Activated T-cell treated with anti-CD3 and anti-CD28 coated beads, Interleukin-2, amount 50 U/mL, for 4 hours (primary cell): ENCODE data around the gene DNAAF9. TPM values are rescaled to one million over a fixed set of nuclear protein-coding genes. Genes with fewer than 3 reads are reported as not detected.
"Not testable (repeated sequence)": the region's sequence is repeated elsewhere in the genome, so short reads cannot be mapped to it uniquely, and the experiment has no call there.

Source experiments
- ATAC-seq, 2 donors: fragments of 200-7000 bp; cut with Tn5 transposase; one replicate each; pipeline ENCODE4 v1.10.0; 2021
- DNase-seq: peaks from one replicate; pipeline ENCODE4 v3.0.0-alpha.2; 2020
- H3K27me3 Mint-ChIP-seq: one replicate; pipeline ENCODE4 v1.8.0; 2021; ENCODE audit warnings: low read depth, mixed read lengths
- H3K36me3 Mint-ChIP-seq: one replicate; pipeline ENCODE4 v1.8.0; 2022; ENCODE audit warnings: mixed read lengths; ENCODE audit not compliant: insufficient read depth
- H3K4me1 Mint-ChIP-seq: one replicate; pipeline ENCODE4 v1.8.0; 2021; ENCODE audit warnings: low read depth, mixed read lengths
- H3K4me3 Mint-ChIP-seq: one replicate; pipeline ENCODE4 v1.8.0; 2021; ENCODE audit warnings: mild to moderate bottlenecking, moderate library complexity, mixed read lengths
- H3K9me3 Mint-ChIP-seq: one replicate; pipeline ENCODE4 v1.8.0; 2021; ENCODE audit warnings: mixed read lengths
- total RNA-seq, 3 donors: library from RNA; stranded (reverse); gene quantifications; one replicate each; pipeline ENCODE4 v1.2.1, GENCODE V29; 2021

The DNAAF9 gene
- 1 to 10 TPM in 1 of 3 donors, under 1 TPM in 2; 0.78 to 1.1 (median 0.79) TPM for total RNA-seq

DNA sequence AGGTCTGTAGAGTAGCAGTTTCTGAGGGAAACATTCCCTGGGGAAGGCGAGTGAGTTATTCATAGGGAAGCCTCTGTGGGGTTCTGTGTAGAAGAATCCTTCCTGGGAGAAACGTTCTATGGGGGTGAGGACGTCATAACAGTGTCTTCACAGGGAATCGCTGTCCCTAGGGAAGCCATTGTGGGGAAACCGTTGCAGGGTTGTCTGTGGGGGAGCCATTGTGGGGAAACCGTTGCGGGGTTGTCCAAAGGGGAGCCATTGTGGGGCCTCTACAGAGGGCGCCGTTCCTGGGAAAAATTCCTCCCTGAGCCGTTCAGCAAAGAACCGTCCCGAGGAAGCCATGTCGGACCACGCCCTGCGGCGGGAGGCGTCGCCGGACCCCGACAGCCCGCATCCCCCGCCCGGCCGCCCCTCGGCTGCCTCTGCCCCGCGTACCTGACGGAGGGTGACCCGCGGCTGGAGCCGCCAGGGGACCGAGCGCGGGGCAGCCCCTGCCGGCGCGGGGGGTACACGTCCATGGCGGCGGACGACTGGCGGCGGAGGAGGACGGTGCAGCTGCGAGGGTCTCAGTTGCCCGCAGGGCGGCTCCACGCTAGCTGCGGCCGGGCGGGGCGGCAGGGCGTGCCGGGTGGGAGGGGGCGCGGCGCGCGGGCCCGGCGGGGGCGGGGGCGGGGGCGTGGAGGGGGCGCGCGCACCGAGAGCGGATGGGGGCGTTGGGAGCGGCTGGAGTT, at the start of gene DNAAF9:
Gene DNAAF9 (minus strand): TSS at position 630 of the 731 bp plus-strand sequence. CDS start 112 bp downstream, at position 518.
- no peaks in the 10 kb centered on the region for H3K36me3 Mint-ChIP-seq
- ATAC-seq (peak; percentile 65 to 66), DNase-seq (peak; percentile 41)
- peaks cover 33% of the 10 kb centered on the region for H3K4me1 Mint-ChIP-seq
- no peaks in the 10 kb centered on the region for H3K9me3 Mint-ChIP-seq
- no peaks in the 10 kb centered on the region for H3K27me3 Mint-ChIP-seq
- peak within 1 kb of the TSS; percentile 95 for H3K4me3 Mint-ChIP-seq

DNA sequence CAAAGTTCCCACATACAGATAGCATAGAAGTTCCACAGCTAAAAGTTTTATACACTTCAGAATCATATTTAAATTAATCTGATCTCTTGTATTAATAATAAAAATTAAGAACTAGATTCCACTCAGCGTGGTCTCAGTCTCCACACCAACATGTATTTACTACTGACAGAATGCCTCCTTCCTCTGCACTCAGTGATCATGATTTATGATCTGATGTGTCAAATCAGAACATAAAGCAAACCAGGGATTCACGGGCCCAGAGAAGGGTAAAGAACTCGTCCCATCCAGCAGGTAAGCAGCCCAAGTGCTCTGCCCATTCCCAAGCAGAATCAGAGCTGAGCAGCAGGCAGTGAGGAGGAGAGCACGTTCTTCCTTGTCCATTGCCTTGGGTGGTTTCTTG, 49.2 kb upstream of the DNAAF9 start:
- DNase-seq (no peak), ATAC-seq (no peak)
- H3K9me3 Mint-ChIP-seq: no peaks in the 10 kb centered on the region
- no peaks in the 10 kb centered on the region for H3K36me3 Mint-ChIP-seq
- no peaks in the 10 kb centered on the region for H3K4me1 Mint-ChIP-seq
- H3K27me3 Mint-ChIP-seq: peaks cover 6% of the 10 kb centered on the region
- no peak overlapping the region for H3K4me3 Mint-ChIP-seq

DNA sequence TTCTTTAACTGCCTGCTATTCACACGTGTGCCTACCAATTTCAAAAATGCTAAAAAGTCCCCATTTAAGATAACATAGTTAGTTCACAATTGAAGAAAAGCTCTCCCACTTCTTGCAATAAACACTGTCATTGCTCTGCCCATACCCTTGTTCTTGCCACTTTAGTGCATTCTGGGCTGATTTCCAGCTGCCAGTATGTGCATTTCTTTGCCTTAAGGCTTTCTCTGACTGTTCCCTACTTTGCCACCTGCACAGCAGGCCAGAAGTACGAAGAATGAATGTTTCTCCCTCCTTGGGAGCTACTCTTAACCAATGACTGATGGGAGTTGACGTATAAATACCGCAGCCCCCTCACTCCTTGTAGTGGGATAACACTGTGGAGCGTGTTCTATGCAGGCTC, 47.4 kb upstream of the DNAAF9 start:
- no peak overlapping the region for H3K4me3 Mint-ChIP-seq
- peaks cover 9% of the 10 kb centered on the region for H3K27me3 Mint-ChIP-seq
- ATAC-seq (no peak), DNase-seq (no peak)
- H3K36me3 Mint-ChIP-seq: no peaks in the 10 kb centered on the region
- H3K9me3 Mint-ChIP-seq: no peaks in the 10 kb centered on the region
- H3K4me1 Mint-ChIP-seq: no peaks in the 10 kb centered on the region

DNA sequence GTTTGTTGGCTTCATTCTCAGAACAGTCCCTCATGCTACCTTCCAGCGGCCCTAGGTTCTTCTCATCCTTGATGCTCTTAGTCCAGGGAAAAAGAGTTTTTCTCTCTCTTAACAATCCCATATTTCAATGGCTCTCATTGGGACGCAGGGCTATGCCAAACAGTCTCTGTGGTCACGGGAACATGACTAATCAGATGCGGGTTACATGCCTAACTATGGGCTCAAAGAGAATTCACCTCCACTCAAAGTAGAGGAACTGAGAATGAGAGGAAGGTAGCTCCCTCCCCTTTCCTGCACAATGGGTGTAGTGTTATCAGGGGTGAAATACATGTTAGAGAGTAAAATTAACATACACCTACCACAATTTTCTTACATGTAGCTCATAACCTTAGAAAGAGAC, 45.2 kb upstream of the DNAAF9 start:
- no peak for DNase-seq
- Mint-ChIP-seq H3K4me3 (no peak overlapping the region), H3K36me3 (no peaks in the 10 kb centered on the region), H3K4me1 (no peaks in the 10 kb centered on the region), H3K9me3 (no peaks in the 10 kb centered on the region), H3K27me3 (peaks cover 5% of the 10 kb centered on the region)
- no peak for ATAC-seq

DNA sequence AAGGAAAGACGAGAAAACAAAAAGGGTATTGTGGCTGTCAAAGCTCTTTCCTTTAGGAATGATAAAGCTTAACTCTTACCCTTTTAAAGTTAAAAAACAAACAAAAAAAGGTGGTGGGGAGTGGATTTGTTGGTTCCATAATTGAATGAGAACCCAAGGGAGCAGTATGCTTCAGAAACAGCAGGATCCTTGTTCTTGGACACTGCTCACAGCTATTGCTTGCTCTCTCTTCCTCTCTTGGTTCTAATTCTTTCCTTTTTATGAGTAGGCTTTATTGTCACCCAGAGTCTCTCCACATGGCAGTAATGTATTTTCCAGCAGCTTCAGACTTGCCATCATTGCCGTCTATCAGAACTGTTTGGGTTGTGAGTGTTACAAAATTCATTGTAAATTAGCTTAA, 44.7 kb upstream of the DNAAF9 start:
- H3K27me3 Mint-ChIP-seq: peaks cover 5% of the 10 kb centered on the region
- H3K4me1 Mint-ChIP-seq: no peaks in the 10 kb centered on the region
- no peaks in the 10 kb centered on the region for H3K36me3 Mint-ChIP-seq
- ATAC-seq (no peak), DNase-seq (no peak)
- no peaks in the 10 kb centered on the region for H3K9me3 Mint-ChIP-seq
- H3K4me3 Mint-ChIP-seq: no peak overlapping the region

DNA sequence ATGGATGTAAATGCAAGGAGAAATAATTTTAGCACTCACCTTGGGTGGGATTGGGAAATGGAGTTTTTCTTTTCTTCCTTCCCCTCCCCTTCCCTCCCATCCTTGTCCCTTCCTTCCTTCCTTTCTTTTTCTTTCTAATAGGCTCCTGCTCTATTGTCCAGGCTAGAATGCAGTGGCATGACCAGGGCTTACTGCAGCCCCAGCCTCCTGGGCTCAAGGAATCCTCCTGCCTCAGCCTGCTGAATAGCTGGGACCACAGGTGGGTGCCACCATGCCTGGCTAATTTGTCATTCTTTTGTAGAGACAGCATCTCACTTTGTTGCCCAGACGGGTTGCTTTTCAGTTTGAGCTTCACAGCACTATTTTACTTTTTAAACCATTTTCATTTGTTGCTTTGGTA, 41.9 kb upstream of the DNAAF9 start:
- no peak for DNase-seq
- Mint-ChIP-seq H3K36me3 (no peaks in the 10 kb centered on the region), H3K9me3 (no peaks in the 10 kb centered on the region), H3K4me3 (no peak overlapping the region), H3K27me3 (peaks cover 5% of the 10 kb centered on the region), H3K4me1 (no peaks in the 10 kb centered on the region)
- no peak for ATAC-seq

DNA sequence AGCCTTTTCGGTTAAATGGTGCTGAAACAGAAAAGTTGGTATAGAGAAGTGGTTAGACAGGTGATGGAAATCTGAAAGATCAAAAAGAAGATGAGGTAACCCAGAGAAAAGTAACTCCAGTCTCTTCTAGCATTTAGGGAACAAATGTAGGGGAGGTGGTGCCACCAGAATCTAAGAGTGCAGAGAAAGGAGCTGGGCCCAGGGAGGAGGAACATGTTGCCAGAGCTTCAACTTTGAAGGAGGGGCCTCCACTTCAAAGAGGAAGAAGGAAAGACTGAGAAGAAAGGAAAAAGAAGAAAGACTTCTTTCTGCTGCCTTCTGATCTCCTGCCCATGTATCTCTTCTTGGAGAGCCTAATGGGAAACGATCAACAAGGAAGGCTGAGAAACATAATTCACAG, 39.9 kb upstream of the DNAAF9 start:
- Mint-ChIP-seq H3K9me3 (no peaks in the 10 kb centered on the region), H3K4me3 (no peak overlapping the region), H3K27me3 (peaks cover 5% of the 10 kb centered on the region), H3K36me3 (no peaks in the 10 kb centered on the region), H3K4me1 (no peaks in the 10 kb centered on the region)
- ATAC-seq (no peak), DNase-seq (no peak)

DNA sequence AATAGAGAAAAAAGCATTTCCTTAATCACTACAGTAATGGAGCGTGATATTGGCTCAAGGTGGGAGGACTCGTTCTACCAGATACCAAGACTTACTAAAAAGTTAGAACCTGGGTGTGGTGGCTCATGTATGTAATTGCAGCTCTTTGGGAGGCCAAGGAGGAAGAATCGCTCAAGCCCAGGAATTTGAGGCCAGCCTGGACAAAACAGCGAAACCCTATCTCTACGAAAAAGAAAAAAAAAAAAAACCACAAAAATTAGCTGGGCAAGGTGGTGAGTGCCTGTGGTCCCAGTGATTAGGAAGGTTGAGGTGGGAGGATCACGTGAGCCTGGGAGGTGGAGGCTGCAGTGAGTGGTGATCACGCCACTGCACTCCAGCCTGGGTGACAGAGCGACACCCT, 39.3 kb upstream of the DNAAF9 start:
- no peaks in the 10 kb centered on the region for H3K4me1 Mint-ChIP-seq
- DNase-seq (no peak), ATAC-seq (no peak)
- peaks cover 5% of the 10 kb centered on the region for H3K27me3 Mint-ChIP-seq
- H3K4me3 Mint-ChIP-seq: no peak overlapping the region
- no peaks in the 10 kb centered on the region for H3K36me3 Mint-ChIP-seq
- H3K9me3 Mint-ChIP-seq: no peaks in the 10 kb centered on the region

DNA sequence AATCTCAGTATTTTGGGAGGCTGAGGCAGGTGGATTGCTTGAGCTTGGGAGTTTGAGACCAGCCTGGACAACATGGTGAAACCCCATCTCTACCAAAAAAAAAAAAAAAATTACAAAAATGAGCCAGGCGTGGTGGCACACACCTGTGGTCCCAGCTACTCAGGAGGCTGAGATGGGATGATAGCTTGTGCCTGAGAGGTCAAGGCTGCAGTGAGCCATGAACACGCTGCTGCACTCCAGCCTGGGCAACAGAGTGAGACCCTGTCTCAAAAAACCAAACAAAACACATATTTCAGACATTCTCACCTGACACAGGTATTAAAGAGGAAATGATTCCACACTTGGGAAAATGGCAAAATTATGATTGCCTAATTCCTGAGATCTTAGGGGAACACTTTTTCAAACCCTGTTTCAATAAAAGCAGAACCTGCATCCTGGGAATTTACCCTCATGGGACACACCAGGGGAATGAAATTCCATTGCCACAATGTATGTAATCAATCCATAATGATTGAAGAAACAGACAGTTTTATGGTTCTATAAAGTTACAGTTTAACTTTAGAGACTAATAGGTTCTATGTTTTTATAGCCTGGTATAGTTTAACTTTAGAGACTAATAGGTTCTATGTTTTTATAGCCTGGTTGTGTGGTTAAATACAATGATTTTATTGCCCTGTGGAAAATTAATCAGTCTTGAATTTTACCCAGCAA, 29.6 kb upstream of the DNAAF9 start:
- Mint-ChIP-seq H3K4me1 (no peaks in the 10 kb centered on the region), H3K9me3 (no peaks in the 10 kb centered on the region), H3K4me3 (no peak overlapping the region), H3K27me3 (peaks cover 9% of the 10 kb centered on the region), H3K36me3 (no peaks in the 10 kb centered on the region)
- no peak for ATAC-seq
- no peak for DNase-seq

DNA sequence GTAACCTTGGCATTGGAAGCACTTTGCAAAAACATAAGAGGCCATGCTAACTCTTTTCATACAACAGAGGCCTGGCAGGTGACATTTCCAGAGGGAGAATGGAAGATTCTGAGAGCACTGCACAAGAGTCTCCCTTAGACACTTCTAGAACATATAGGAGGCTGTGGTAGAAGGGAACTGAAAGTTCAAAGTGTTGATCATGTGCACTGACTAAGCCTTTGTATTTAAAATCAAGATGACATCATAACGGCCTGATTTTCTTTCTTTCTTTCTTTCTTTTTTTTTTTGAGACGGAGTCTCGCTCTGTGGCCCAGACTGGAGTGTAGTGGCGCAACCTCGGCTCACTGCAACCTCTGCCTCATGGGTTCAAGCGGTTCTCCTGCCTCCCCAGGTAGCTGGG, 26.8 kb upstream of the DNAAF9 start:
- no peaks in the 10 kb centered on the region for H3K9me3 Mint-ChIP-seq
- no peak for ATAC-seq
- no peak overlapping the region for H3K4me3 Mint-ChIP-seq
- H3K4me1 Mint-ChIP-seq: no peaks in the 10 kb centered on the region
- no peaks in the 10 kb centered on the region for H3K36me3 Mint-ChIP-seq
- no peak for DNase-seq
- peaks cover 5% of the 10 kb centered on the region for H3K27me3 Mint-ChIP-seq

DNA sequence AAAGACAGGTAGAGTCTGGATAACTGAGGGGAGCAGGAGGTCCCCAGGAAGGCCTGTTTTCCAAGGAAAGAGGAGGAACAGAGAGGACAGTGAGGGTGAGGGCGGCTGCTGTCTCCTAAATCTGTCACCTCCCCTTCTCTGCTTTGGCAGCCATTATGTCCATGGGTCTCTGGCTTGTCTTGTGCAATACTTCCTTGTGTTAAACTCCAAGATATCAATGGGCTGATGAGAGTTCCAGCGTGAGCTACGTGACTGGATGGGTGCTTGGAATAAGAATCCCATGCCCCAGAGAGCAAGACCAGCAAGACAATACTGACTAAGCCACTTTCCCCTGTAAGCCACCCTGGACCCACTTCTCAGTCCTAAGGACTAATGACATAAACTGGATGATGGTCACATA, 26.3 kb upstream of the DNAAF9 start:
- no peak for DNase-seq
- Mint-ChIP-seq H3K4me1 (no peaks in the 10 kb centered on the region), H3K36me3 (no peaks in the 10 kb centered on the region), H3K4me3 (no peak overlapping the region), H3K27me3 (peaks cover 7% of the 10 kb centered on the region), H3K9me3 (no peaks in the 10 kb centered on the region)
- no peak for ATAC-seq

DNA sequence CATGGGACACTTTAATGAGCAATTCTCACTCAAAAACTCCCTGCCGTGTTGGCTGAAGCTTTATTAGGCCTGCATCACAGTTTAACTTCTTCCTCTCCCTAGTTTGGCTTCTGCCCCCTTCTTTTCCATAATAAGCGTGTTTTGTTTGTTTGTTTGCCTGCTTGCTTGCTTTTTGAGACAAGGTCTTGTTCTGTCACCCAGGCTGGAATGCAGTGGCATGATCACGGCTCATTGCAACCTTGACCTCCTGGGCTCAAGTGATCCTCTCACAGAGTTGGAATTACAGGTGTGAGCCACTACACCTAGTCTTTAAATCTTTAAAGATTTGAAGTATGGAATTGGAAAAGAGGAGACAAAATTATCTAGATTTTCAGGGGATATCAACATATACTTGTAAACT, 25.4 kb upstream of the DNAAF9 start:
- ATAC-seq (no peak), DNase-seq (no peak)
- Mint-ChIP-seq H3K9me3 (no peaks in the 10 kb centered on the region), H3K36me3 (no peaks in the 10 kb centered on the region), H3K27me3 (peaks cover 3% of the 10 kb centered on the region), H3K4me1 (no peaks in the 10 kb centered on the region), H3K4me3 (no peak overlapping the region)

DNA sequence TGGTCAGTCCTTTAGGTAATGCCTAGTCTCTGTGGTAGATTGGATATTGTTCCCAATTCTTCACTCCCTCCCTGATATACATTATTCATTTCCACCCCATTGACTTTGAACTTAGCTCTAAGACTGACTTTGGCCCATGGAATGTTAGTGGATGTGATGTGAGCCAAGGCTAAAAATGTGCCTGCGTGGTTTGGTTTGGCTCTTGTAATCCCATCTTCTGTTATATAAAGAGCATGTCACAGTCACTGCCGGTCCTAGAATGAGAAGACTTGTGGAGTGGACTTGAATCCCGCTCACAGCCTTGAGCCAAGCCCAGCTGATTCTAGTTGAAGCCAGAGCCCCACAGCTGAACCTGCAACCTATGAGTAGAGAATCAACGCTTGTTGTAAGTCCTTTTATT, 23.6 kb upstream of the DNAAF9 start:
- no peaks in the 10 kb centered on the region for H3K36me3 Mint-ChIP-seq
- no peaks in the 10 kb centered on the region for H3K9me3 Mint-ChIP-seq
- no peaks in the 10 kb centered on the region for H3K4me1 Mint-ChIP-seq
- DNase-seq: no peak
- peaks cover 3% of the 10 kb centered on the region for H3K27me3 Mint-ChIP-seq
- ATAC-seq: no peak
- H3K4me3 Mint-ChIP-seq: no peak overlapping the region

DNA sequence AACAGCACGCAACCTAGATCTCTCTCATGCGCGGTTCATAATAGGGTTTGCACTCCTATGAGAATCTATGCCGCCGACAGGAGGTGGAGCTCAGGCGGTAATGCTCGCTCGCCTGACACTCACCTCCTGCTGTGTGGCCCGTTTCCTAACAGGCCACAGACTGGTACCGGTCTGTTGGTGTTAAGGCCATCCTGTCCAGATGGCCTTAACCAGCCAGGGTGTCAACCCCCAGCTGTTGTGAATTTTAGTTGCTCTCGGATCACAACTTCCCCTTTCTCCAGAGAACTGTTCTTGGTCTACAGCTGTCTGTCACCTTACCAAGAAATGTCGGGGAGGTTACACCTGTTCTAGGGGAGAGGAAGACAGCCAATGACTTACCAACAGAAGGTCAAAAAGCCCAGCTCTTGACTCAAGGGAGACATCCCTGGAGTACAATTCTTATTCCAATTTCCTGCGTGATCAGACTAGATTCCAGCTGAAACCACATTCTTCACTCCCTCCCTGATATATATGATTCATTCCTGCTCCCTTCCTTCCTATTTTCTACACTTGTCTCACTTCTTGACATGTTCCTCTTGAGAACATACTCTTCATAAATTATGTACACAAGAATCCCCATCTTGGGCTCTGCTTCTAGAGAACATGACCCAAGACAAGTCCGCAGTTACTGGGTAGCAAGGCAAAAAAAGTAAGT, 23.1 kb upstream of the DNAAF9 start:
- Mint-ChIP-seq H3K27me3 (peaks cover 3% of the 10 kb centered on the region), H3K4me3 (no peak overlapping the region), H3K4me1 (no peaks in the 10 kb centered on the region), H3K9me3 (no peaks in the 10 kb centered on the region), H3K36me3 (no peaks in the 10 kb centered on the region)
- peak in 1 of 2 donors; percentile 18 for ATAC-seq
- no peak for DNase-seq

DNA sequence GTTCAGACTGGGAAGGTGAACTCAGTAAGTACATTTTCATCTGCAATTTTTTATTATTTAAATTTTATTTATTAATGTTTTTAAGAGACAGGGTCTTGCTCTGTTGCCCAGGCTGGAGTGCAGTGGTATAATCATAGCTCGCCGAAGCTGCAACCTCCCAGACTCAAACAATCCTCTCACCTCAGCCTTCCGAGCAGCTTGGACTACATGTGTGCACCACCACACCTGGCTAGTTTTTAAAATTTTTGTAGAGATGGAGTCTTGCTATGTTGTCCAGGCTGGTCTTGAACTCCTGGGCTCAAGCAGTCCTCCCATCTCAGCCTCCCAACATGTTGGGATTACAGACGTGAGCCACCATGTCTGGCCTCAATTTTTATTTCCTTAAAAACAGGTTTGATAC, 19.3 kb upstream of the DNAAF9 start:
- not testable (repeated sequence) for H3K36me3 Mint-ChIP-seq, H3K27me3 Mint-ChIP-seq, ATAC-seq, DNase-seq, H3K4me1 Mint-ChIP-seq, H3K4me3 Mint-ChIP-seq, H3K9me3 Mint-ChIP-seq
